OCI-LY3 (cell line): ENCODE data around the gene RXYLT1.

Source experiments
- CTCF ChIP-seq: fragments of 200-600, 300-600 bp; sonication (generic); IDR thresholded peaks from 2 replicates; pipeline ENCODE4 v1.5.1; 2014; ENCODE audit warnings: antibody characterized with exemption, low read length, low read depth
- EZH2phosphoT487 ChIP-seq: fragments of 200-600 bp; shearing (Covaris generic); IDR thresholded peaks from 2 replicates; pipeline ENCODE4 v1.6.1; 2018; ENCODE audit warnings: antibody characterized with exemption, mixed run types, low read depth

- TF ChIP-seq CTCF (no peak), EZH2phosphoT487 (no peak)
Observed at GRCh38 chr12:63816031-63816430, 36.3 kb downstream of the RXYLT1 start.
